IPS-18a (cell line): ENCODE measurements around the gene RNGTT.
"Not testable (repeated sequence)": the region's sequence is repeated elsewhere in the genome, so short reads cannot be mapped to it uniquely, and the experiment has no call there.

Source experiments
- H3K27ac ChIP-seq: one replicate; pipeline ENCODE4 v1.5.1; 2013; ENCODE audit warnings: low read length
- H3K27me3 ChIP-seq: one replicate; pipeline ENCODE4 v1.6.1; 2013; ENCODE audit warnings: mild to moderate bottlenecking, low read length; ENCODE audit not compliant: control insufficient read depth, insufficient read depth
- H3K36me3 ChIP-seq: one replicate; pipeline ENCODE4 v1.6.1; 2013; ENCODE audit warnings: low read depth, low read length; ENCODE audit not compliant: control insufficient read depth
- H3K4me1 ChIP-seq: one replicate; pipeline ENCODE4 v1.6.1; 2013; ENCODE audit warnings: low read depth, low read length; ENCODE audit not compliant: control insufficient read depth
- H3K4me3 ChIP-seq: one replicate; pipeline ENCODE4 v1.5.1; 2013; ENCODE audit warnings: low read length
- H3K9ac ChIP-seq: one replicate; pipeline ENCODE4 v1.6.1; 2013; ENCODE audit warnings: mild to moderate bottlenecking, low read length, moderate library complexity
- H3K9me3 ChIP-seq: one replicate; pipeline ENCODE4 v1.6.1; 2013; ENCODE audit warnings: low read depth, low read length; ENCODE audit not compliant: control insufficient read depth

The RNGTT gene

GRCh38 chr6:88989215-88989614, 25.8 kb upstream of the RNGTT start:
- Histone ChIP-seq H3K9ac (no peak overlapping the region), H3K9me3 (no peaks in the 10 kb centered on the region), H3K4me3 (no peak overlapping the region), H3K27me3 (no peaks in the 10 kb centered on the region), H3K4me1 (peaks cover 5% of the 10 kb centered on the region), H3K27ac (no peak overlapping the region), H3K36me3 (no peaks in the 10 kb centered on the region)

GRCh38 chr6:88987922-88988321, 24.5 kb upstream of the RNGTT start:
- no peaks in the 10 kb centered on the region for H3K27me3 ChIP-seq
- H3K4me3 ChIP-seq: no peak overlapping the region
- H3K9ac ChIP-seq: no peak overlapping the region
- no peaks in the 10 kb centered on the region for H3K9me3 ChIP-seq
- no peaks in the 10 kb centered on the region for H3K36me3 ChIP-seq
- no peak overlapping the region for H3K27ac ChIP-seq
- peaks cover under 1% of the 10 kb centered on the region for H3K4me1 ChIP-seq

DNA sequence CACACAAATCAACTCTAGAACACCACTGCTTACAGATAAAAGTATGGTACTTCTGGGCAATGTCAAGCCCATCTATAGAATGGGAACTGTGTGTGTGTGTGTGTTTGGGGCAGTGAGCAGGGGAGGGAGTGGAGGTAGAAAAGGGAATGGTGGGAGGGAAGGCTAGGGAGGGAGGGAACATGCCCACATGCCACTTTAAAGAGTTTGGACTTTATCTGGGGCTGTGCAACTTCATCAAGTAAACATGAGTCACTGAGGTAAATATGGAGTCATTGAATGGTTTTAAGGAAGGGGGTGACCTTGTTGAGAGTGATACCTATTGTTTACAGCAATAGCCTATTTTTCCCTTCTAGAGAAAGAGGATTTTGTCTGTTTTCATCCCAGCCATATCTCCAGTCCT, 22.5 kb upstream of the RNGTT start:
- Histone ChIP-seq H3K4me3 (no peak overlapping the region), H3K9me3 (no peaks in the 10 kb centered on the region), H3K36me3 (no peaks in the 10 kb centered on the region), H3K4me1 (no peaks in the 10 kb centered on the region), H3K27ac (no peak overlapping the region), H3K27me3 (no peaks in the 10 kb centered on the region), H3K9ac (no peak overlapping the region)

DNA sequence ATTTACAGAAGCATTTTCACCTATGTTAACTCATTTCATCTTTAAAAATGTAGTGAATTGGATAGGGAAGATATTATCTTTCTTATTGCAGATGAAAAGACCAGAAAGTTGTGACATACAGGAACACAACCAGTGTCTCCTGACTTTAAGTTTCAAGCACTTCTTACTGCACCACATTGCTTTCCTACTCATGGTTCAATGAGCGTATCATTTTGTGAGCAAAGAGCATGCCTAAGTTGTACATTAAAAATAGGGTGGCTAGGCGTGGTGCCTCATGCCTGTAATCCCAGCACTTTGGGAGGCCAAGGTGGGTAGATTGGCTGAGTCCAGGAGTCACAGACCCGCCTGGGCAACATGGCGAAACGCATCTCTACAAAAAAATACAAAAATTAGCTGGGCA, 21.2 kb upstream of the RNGTT start:
- Histone ChIP-seq H3K36me3 (no peaks in the 10 kb centered on the region), H3K9ac (no peak overlapping the region), H3K4me3 (no peak overlapping the region), H3K27me3 (no peaks in the 10 kb centered on the region), H3K27ac (no peak overlapping the region), H3K4me1 (no peaks in the 10 kb centered on the region), H3K9me3 (no peaks in the 10 kb centered on the region)

DNA sequence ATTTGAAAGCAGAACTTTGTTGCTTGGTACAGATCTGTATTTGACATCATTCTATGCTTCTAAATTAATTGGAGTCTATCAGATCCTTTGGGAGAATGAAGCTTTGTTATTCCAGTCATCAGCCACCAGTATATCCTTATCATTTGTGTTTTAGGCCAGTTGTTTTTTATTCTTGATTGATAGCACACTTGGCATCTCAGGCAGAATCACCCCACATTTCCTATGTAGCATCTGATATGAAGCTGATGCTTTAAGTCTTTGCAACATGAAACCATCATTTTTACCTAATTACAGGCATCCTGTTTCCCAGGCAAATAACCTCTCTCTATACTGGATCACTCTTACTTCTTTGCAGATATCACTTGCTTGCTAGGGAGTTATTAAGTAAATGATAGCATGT, 20.7 kb upstream of the RNGTT start:
- H3K9me3 ChIP-seq: no peaks in the 10 kb centered on the region
- no peak overlapping the region for H3K9ac ChIP-seq
- H3K27ac ChIP-seq: no peak overlapping the region
- no peaks in the 10 kb centered on the region for H3K27me3 ChIP-seq
- H3K4me1 ChIP-seq: no peaks in the 10 kb centered on the region
- H3K36me3 ChIP-seq: no peaks in the 10 kb centered on the region
- no peak overlapping the region for H3K4me3 ChIP-seq

GRCh38 chr6:88983532-88983931, 20.1 kb upstream of the RNGTT start:
- H3K4me3 ChIP-seq: no peak overlapping the region
- no peaks in the 10 kb centered on the region for H3K27me3 ChIP-seq
- H3K36me3 ChIP-seq: no peaks in the 10 kb centered on the region
- H3K9ac ChIP-seq: no peak overlapping the region
- H3K9me3 ChIP-seq: no peaks in the 10 kb centered on the region
- no peaks in the 10 kb centered on the region for H3K4me1 ChIP-seq
- no peak overlapping the region for H3K27ac ChIP-seq

DNA sequence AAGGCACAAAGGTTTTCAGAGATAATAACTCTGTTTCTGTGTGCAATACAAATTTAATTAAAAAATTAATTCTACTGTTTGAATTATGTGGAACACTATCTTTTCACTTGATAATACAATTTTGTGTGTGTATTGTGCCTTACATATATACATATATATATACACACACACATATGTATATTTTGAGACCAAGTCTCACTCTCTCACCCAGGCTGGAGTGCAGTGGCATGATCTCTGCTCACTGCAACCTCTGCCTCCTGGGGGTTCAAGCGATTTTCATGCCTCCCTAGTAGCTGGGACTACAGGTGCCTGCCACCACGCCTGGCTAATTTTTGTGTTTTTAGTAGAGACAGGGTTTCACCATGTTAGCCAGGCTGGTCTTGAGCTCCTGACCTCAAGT, 19.7 kb upstream of the RNGTT start:
- H3K4me3 ChIP-seq, H3K9ac ChIP-seq, H3K4me1 ChIP-seq, H3K9me3 ChIP-seq, H3K27me3 ChIP-seq, H3K27ac ChIP-seq, H3K36me3 ChIP-seq: not testable (repeated sequence)

GRCh38 chr6:88982720-88983119, 19.3 kb upstream of the RNGTT start:
- H3K4me3 ChIP-seq: no peak overlapping the region
- H3K27me3 ChIP-seq: no peaks in the 10 kb centered on the region
- no peaks in the 10 kb centered on the region for H3K4me1 ChIP-seq
- H3K27ac ChIP-seq: no peak overlapping the region
- H3K9ac ChIP-seq: no peak overlapping the region
- H3K9me3 ChIP-seq: no peaks in the 10 kb centered on the region
- H3K36me3 ChIP-seq: no peaks in the 10 kb centered on the region

DNA sequence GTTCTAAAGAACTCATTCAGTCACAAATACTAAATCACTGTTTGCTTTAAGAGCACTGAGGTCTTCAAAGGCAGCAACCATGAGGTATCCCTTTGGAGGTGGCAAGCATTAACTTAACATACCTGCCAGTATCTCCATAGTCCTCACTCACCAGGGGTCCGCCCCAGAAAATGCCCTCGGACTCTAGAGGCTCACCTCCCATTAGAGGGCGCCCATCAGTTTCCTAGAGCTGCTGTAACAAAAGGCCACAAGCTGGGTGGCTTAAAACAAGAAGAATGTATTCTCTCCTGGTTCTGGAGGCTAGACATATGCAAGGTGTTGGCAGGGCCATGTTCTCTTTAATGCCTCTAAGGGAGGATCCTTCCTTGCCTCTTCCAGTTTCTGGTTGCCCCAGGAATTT, 12.0 kb upstream of the RNGTT start:
- no peak overlapping the region for H3K4me3 ChIP-seq
- H3K27ac ChIP-seq: no peak overlapping the region
- no peak overlapping the region for H3K9ac ChIP-seq
- H3K27me3 ChIP-seq: peaks cover 65% of the 10 kb centered on the region
- no peaks in the 10 kb centered on the region for H3K36me3 ChIP-seq
- H3K4me1 ChIP-seq: peaks cover 17% of the 10 kb centered on the region
- no peaks in the 10 kb centered on the region for H3K9me3 ChIP-seq

GRCh38 chr6:88972504-88973423, 9.3 kb upstream of the RNGTT start:
- H3K4me3 ChIP-seq: no peak overlapping the region

GRCh38 chr6:88970301-88970700, 6.9 kb upstream of the RNGTT start:
- Histone ChIP-seq H3K36me3 (no peaks in the 10 kb centered on the region), H3K4me1 (peaks cover 25% of the 10 kb centered on the region), H3K9me3 (peaks cover 5% of the 10 kb centered on the region), H3K27ac (no peak overlapping the region), H3K9ac (no peak overlapping the region), H3K4me3 (no peak overlapping the region), H3K27me3 (peaks cover 54% of the 10 kb centered on the region)

More at GRCh38 chr6:88972504-88973423, 9.3 kb upstream of the RNGTT start:
- Histone ChIP-seq H3K9me3 (peaks cover 3% of the 10 kb centered on the region), H3K27ac (no peak overlapping the region), H3K27me3 (peaks cover 71% of the 10 kb centered on the region), H3K9ac (no peak overlapping the region), H3K36me3 (no peaks in the 10 kb centered on the region), H3K4me1 (peaks cover 17% of the 10 kb centered on the region)

DNA sequence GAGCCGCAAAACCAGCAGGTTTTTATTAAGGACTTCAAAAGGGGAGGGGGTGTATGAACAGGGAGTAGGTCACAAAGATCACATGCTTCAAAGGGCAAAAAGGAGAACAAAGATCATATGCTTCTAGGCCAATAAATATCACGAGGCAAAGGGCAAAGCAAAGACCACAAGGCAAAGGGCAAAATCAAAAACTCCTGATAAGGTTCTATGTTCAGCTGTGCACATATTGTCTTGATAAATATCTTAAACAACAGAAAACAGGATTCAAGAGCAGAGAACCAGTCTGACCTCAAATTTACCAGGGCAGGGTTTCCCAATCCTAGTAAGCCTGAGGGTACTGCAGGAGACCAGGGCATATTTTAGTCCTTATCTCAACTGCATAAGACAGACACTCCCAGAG, 5.8 kb upstream of the RNGTT start:
- H3K4me3 ChIP-seq, H3K9ac ChIP-seq, H3K27ac ChIP-seq, H3K36me3 ChIP-seq, H3K9me3 ChIP-seq: not testable (repeated sequence)
- Histone ChIP-seq H3K27me3 (peaks cover 44% of the 10 kb centered on the region), H3K4me1 (peaks cover 26% of the 10 kb centered on the region)
